Immature natural killer cell (primary cell): Measurements from ENCODE around the gene SNRNP200. TPM values are rescaled to one million over a fixed set of nuclear protein-coding genes. Genes with fewer than 3 reads are reported as not detected.

Experiments
- DNase-seq, 3 donors: peaks; one replicate each; pipeline ENCODE4 v3.0.0; 2022; ENCODE audit warnings: mixed read lengths in 1 of 3
- H3K27ac Mint-ChIP-seq, 6 donors: one replicate each; pipeline ENCODE4 v1.8.0; 2020; ENCODE audit warnings: mixed read lengths in 6 of 6, mild to moderate bottlenecking in 5 of 6, inconsistent platforms in 4 of 6, moderate library complexity in 3 of 6
- H3K27me3 Mint-ChIP-seq, 3 donors: one replicate each; pipeline ENCODE4 v1.8.0; 2020 to 2021; ENCODE audit warnings: low read depth in 3 of 3, mild to moderate bottlenecking in 3 of 3, mixed read lengths in 3 of 3, moderate library complexity in 3 of 3, inconsistent platforms in 1 of 3
- H3K36me3 Mint-ChIP-seq, 3 donors: one replicate each; pipeline ENCODE4 v1.8.0; 2020; ENCODE audit warnings: mixed read lengths in 3 of 3, inconsistent platforms in 2 of 3, mild to moderate bottlenecking in 2 of 3
- H3K4me1 Mint-ChIP-seq, 2 donors: one replicate each; pipeline ENCODE4 v1.8.0; 2020; ENCODE audit warnings: inconsistent platforms in 2 of 2, mild to moderate bottlenecking in 2 of 2, mixed read lengths in 2 of 2, moderate library complexity in 1 of 2
- H3K4me3 Mint-ChIP-seq, 5 donors: one replicate each; pipeline ENCODE4 v1.8.0; 2020; ENCODE audit warnings: mild to moderate bottlenecking in 5 of 5, mixed read lengths in 5 of 5, inconsistent platforms in 3 of 5, moderate library complexity in 3 of 5
- H3K9me3 Mint-ChIP-seq, 6 donors: one replicate each; pipeline ENCODE4 v1.8.0; 2020; ENCODE audit warnings: mild to moderate bottlenecking in 6 of 6, mixed read lengths in 6 of 6, inconsistent platforms in 4 of 6, moderate library complexity in 3 of 6
- polyA plus RNA-seq, 3 donors: library from polyadenylated mRNA; unstranded; fragments of 300-500 nt; fragmentation: Illumina TruSeq; gene quantifications; one replicate each; pipeline ENCODE4 v1.2.3, GENCODE V29; 2021

Gene SNRNP200
- polyA plus RNA-seq, 3 donors from 2014 or later: 42.3 to 105 (median 46.6) TPM

DNA sequence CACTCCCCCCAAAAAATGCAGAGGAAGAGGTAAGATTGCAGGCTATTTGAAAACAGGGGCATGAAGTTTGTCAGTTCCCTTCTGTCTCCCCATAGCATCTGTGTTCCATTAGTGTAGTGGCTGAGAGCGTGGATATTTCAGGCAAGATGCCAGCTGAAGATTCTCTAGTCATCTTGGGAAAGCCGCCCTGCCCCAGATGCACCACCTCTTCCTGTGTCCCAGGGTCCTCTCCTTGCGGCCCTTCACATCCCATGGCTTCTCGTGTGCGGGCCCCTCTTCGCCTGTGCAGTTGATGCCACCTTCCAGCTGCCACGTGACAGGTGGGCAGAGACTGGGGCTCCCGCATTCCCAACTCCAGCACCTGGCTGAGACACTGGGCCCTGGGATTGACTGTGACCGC lies 55.7 kb downstream of the SNRNP200 start:
- no peaks in the 10 kb centered on the region for H3K9me3 Mint-ChIP-seq
- peaks cover 3 to 28% (median 19%) of the 10 kb centered on the region in 3 donors for H3K36me3 Mint-ChIP-seq
- no peak overlapping the region for H3K4me3 Mint-ChIP-seq
- peak overlapping the region in 3 of 6 donors; percentile 64 to 75 (median 65) for H3K27ac Mint-ChIP-seq
- peaks cover 37 to 39% of the 10 kb centered on the region in 2 donors for H3K4me1 Mint-ChIP-seq
- no peaks in the 10 kb centered on the region for H3K27me3 Mint-ChIP-seq
- no peak for DNase-seq

- Mint-ChIP-seq H3K27ac (peak overlapping the region in 2 of 6 donors; percentile 26 to 31), H3K4me1 (peaks cover 37 to 39% of the 10 kb centered on the region in 2 donors), H3K9me3 (no peaks in the 10 kb centered on the region)
These were observed 56.7 kb downstream of the SNRNP200 start for GRCh38 chr2:96248624-96249023.

GRCh38 chr2:96247896-96248295 lies 57.5 kb downstream of the SNRNP200 start:
- H3K9me3 Mint-ChIP-seq: no peaks in the 10 kb centered on the region
- H3K4me1 Mint-ChIP-seq: peaks cover 39 to 40% of the 10 kb centered on the region in 2 donors
- H3K36me3 Mint-ChIP-seq: peaks cover 0 to 17% (median 9%) of the 10 kb centered on the region in 3 donors

More at GRCh38 chr2:96248624-96249023, 56.7 kb downstream of the SNRNP200 start:
- no peak for DNase-seq
- peaks cover 0 to 21% (median 13%) of the 10 kb centered on the region in 3 donors for H3K36me3 Mint-ChIP-seq
- H3K27me3 Mint-ChIP-seq: no peaks in the 10 kb centered on the region
- no peak overlapping the region for H3K4me3 Mint-ChIP-seq

DNA sequence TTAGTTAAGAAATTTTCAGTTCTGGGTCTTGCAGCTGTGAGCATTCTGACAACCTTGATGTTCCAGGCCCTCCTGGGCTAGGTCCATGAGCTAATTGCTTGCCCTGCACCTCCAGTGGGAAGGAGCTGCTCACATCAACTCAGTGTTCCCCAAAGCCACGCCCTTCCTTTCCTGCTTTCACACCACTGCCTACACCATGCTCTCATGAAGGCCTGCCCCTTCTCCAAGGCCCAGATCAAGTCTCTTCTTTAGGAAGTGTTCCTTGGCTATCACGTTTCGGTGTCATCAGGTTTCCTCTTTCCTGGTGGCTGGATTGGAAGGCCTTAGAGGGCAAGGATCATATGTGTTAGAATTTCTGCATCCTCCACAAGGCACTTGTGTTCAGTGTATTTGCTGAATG lies 58.3 kb downstream of the SNRNP200 start:
- H3K4me1 Mint-ChIP-seq: peaks cover 48% of the 10 kb centered on the region in 2 donors

More at GRCh38 chr2:96247896-96248295, 57.5 kb downstream of the SNRNP200 start:
- DNase-seq: no peak
- Mint-ChIP-seq H3K4me3 (no peak overlapping the region), H3K27me3 (peaks cover 0 to 4% (median 0%) of the 10 kb centered on the region in 3 donors), H3K27ac (peak overlapping the region in 4 of 6 donors; percentile 14 to 70 (median 43))

GRCh38 chr2:96245609-96246390 lies 59.5 kb downstream of the SNRNP200 start:
- Mint-ChIP-seq H3K27ac (peak overlapping the region; percentile 15 to 78 (median 60)), H3K27me3 (peaks cover 0 to 5% (median 0%) of the 10 kb centered on the region in 3 donors), H3K9me3 (no peaks in the 10 kb centered on the region), H3K4me3 (no peak overlapping the region), H3K4me1 (peaks cover 52 to 56% of the 10 kb centered on the region in 2 donors), H3K36me3 (peaks cover 0 to 4% (median 4%) of the 10 kb centered on the region in 3 donors)
- DNase-seq: no peak

More for the DNA sequence above, 58.3 kb downstream of the SNRNP200 start:
- DNase-seq: no peak
- Mint-ChIP-seq H3K4me3 (no peak overlapping the region), H3K27me3 (peaks cover 0 to 5% (median 0%) of the 10 kb centered on the region in 3 donors), H3K27ac (peak overlapping the region in 5 of 6 donors; percentile 1 to 84 (median 63)), H3K9me3 (no peaks in the 10 kb centered on the region), H3K36me3 (peaks cover 4 to 10% (median 6%) of the 10 kb centered on the region in 3 donors)

GRCh38 chr2:96243843-96244242 lies 61.5 kb downstream of the SNRNP200 start:
- Mint-ChIP-seq H3K9me3 (no peaks in the 10 kb centered on the region), H3K36me3 (peaks cover 0 to 10% (median 4%) of the 10 kb centered on the region in 3 donors), H3K27ac (peak overlapping the region in 2 of 6 donors; percentile 26 to 64), H3K4me1 (peaks cover 39 to 45% of the 10 kb centered on the region in 2 donors), H3K4me3 (no peak overlapping the region), H3K27me3 (peaks cover 0 to 5% (median 0%) of the 10 kb centered on the region in 3 donors)
- DNase-seq: no peak

- H3K4me3 Mint-ChIP-seq: peak overlapping the region; percentile 55 to 84 (median 76)
- peak overlapping the region; percentile 94 to 96 (median 96) for H3K27ac Mint-ChIP-seq
- H3K36me3 Mint-ChIP-seq: peaks cover 0 to 10% (median 4%) of the 10 kb centered on the region in 3 donors
- peaks cover 32 to 36% of the 10 kb centered on the region in 2 donors for H3K4me1 Mint-ChIP-seq
- H3K27me3 Mint-ChIP-seq: peaks cover 0 to 5% (median 0%) of the 10 kb centered on the region in 3 donors
- peak; percentile 57 to 66 (median 57) for DNase-seq
- H3K9me3 Mint-ChIP-seq: no peaks in the 10 kb centered on the region
These were observed 63.3 kb downstream of the SNRNP200 start for GRCh38 chr2:96241900-96242611.

- Mint-ChIP-seq H3K4me3 (peak overlapping the region in 4 of 5 donors; percentile 36 to 84 (median 78)), H3K4me1 (peaks cover 28 to 30% of the 10 kb centered on the region in 2 donors), H3K9me3 (no peaks in the 10 kb centered on the region), H3K27ac (peak overlapping the region; percentile 94 to 96 (median 96)), H3K36me3 (peaks cover 0 to 10% (median 4%) of the 10 kb centered on the region in 3 donors), H3K27me3 (peaks cover 0 to 5% (median 0%) of the 10 kb centered on the region in 3 donors)
- no peak for DNase-seq
These were observed 64.1 kb downstream of the SNRNP200 start for GRCh38 chr2:96241227-96241626.

- Mint-ChIP-seq H3K4me1 (peaks cover 21 to 26% of the 10 kb centered on the region in 2 donors), H3K27me3 (peaks cover 0 to 5% (median 0%) of the 10 kb centered on the region in 3 donors), H3K9me3 (no peaks in the 10 kb centered on the region), H3K4me3 (no peak overlapping the region), H3K36me3 (peaks cover 0 to 10% (median 4%) of the 10 kb centered on the region in 3 donors), H3K27ac (peak overlapping the region; percentile 78 to 96 (median 96))
- no peak for DNase-seq
These were observed 64.9 kb downstream of the SNRNP200 start for GRCh38 chr2:96240341-96241038.

GRCh38 chr2:96239745-96240264 lies 65.5 kb downstream of the SNRNP200 start:
- H3K4me3 Mint-ChIP-seq: no peak overlapping the region
- H3K27me3 Mint-ChIP-seq: peaks cover 0 to 5% (median 0%) of the 10 kb centered on the region in 3 donors
- peaks cover 0 to 10% (median 4%) of the 10 kb centered on the region in 3 donors for H3K36me3 Mint-ChIP-seq
- peak overlapping the region in 3 of 6 donors; percentile 37 to 78 (median 58) for H3K27ac Mint-ChIP-seq
- DNase-seq: no peak
- H3K4me1 Mint-ChIP-seq: peaks cover 20 to 25% of the 10 kb centered on the region in 2 donors
- no peaks in the 10 kb centered on the region for H3K9me3 Mint-ChIP-seq

GRCh38 chr2:96239091-96239490 lies 66.3 kb downstream of the SNRNP200 start:
- Mint-ChIP-seq H3K36me3 (peaks cover 0 to 10% (median 4%) of the 10 kb centered on the region in 3 donors), H3K27ac (no peak overlapping the region), H3K27me3 (peaks cover 0 to 8% (median 0%) of the 10 kb centered on the region in 3 donors), H3K4me1 (peaks cover 20 to 23% of the 10 kb centered on the region in 2 donors), H3K4me3 (no peak overlapping the region), H3K9me3 (no peaks in the 10 kb centered on the region)
- DNase-seq: no peak

DNA sequence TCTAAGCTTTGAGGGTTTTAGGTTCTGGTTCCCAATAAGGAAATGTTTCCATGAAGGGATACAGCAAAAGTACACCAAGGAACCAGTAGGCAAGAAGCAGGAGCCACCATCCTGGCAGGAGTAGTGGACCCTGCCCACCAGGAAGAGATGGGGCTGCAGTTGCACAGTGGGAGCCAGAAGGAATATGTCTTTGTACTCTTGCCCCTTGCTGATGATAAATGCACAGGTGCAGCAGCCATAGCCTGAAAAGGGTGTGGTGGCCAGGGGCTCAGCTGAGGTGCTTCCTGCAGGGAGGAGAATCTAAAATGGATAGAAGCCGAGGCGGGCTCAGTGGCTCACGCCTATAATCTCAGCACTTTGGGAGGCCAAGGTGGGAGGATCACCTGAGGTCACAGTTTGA lies 67.1 kb downstream of the SNRNP200 start:
- Mint-ChIP-seq H3K9me3 (no peaks in the 10 kb centered on the region), H3K27me3 (peaks cover 0 to 8% (median 2%) of the 10 kb centered on the region in 3 donors), H3K4me3 (no peak overlapping the region), H3K27ac (peak overlapping the region in 2 of 6 donors; percentile 58 to 61), H3K36me3 (peaks cover 0 to 10% (median 4%) of the 10 kb centered on the region in 3 donors), H3K4me1 (peaks cover 20 to 23% of the 10 kb centered on the region in 2 donors)
- no peak for DNase-seq

- Mint-ChIP-seq H3K27ac (no peak overlapping the region), H3K36me3 (peaks cover 0 to 6% (median 4%) of the 10 kb centered on the region in 3 donors), H3K4me1 (peaks cover 9 to 12% of the 10 kb centered on the region in 2 donors), H3K9me3 (no peaks in the 10 kb centered on the region), H3K27me3 (peaks cover 0 to 3% (median 2%) of the 10 kb centered on the region in 3 donors), H3K4me3 (no peak overlapping the region)
- no peak for DNase-seq
These were observed 68.5 kb downstream of the SNRNP200 start for GRCh38 chr2:96236882-96237281.
